Body of pancreas (tissue), 4 donors: ENCODE data around the gene OR4C6.

ENCODE experiments used
- POLR2A ChIP-seq, 3 donors: fragments of 450-650 bp; IDR thresholded peaks; one replicate each; pipeline ENCODE4 v1.6.1; 2016; ENCODE audit warnings: antibody characterized with exemption in 3 of 3, mild to moderate bottlenecking in 2 of 3
- TF ChIP-seq, protein P1 (sequence below), 7 experiments: fragments of 450-650 bp in 4 of 7; fragments of 200-600 bp in 3 of 7; sonication (generic) in 3 of 7; IDR thresholded peaks; one replicate each; pipeline ENCODE4 v1.5.1; 2016 to 2019; ENCODE audit warnings: antibody characterized with exemption in 7 of 7

DNA sequence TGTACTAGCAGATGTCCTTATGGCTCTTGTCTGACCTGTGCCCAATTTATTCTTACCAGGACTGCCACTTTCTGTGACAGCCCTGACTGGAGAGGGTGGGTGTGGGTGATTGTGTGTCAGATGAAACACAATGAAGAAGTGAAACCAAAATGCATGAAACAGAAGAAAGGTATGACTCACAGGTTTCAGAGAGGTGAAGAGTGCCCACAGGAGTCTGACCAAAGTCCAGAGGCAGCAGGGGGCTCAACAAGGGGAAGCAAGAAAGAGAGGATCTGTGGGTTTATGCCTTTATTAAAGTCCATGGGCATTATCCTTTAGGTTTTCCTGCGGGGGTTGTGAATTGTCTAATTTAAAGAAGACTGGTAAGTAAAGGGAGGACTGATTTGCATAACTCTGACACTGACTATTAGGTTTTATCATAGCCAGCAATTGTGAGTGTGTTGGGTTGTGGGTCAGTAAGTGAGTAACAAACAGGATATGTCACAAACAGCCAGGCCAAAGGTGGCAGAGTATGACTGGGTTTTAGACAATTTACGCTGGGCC, 3.9 kb upstream of the OR4C6 start:
- no peak for TF ChIP-seq POLR2A (IDR thresholded peaks at IDR 0.05)
- TF ChIP-seq, protein P1, sequence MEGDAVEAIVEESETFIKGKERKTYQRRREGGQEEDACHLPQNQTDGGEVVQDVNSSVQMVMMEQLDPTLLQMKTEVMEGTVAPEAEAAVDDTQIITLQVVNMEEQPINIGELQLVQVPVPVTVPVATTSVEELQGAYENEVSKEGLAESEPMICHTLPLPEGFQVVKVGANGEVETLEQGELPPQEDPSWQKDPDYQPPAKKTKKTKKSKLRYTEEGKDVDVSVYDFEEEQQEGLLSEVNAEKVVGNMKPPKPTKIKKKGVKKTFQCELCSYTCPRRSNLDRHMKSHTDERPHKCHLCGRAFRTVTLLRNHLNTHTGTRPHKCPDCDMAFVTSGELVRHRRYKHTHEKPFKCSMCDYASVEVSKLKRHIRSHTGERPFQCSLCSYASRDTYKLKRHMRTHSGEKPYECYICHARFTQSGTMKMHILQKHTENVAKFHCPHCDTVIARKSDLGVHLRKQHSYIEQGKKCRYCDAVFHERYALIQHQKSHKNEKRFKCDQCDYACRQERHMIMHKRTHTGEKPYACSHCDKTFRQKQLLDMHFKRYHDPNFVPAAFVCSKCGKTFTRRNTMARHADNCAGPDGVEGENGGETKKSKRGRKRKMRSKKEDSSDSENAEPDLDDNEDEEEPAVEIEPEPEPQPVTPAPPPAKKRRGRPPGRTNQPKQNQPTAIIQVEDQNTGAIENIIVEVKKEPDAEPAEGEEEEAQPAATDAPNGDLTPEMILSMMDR (IDR thresholded peaks at IDR 0.05) = no peak
